KMS-11 (cell line): ENCODE data around the gene EFCAB6.

Source experiments
- H2AFZ ChIP-seq: fragments of 200-600 bp; sonication (generic); 2 replicates; pipeline ENCODE4 v1.6.1; 2016; ENCODE audit warnings: antibody characterized with exemption, mixed run types, low read depth
- H3K27ac ChIP-seq: fragments of 200-600 bp; sonication (generic); 2 replicates; pipeline ENCODE4 v1.6.1; 2016; ENCODE audit warnings: mild to moderate bottlenecking, mixed run types
- H3K27me3 ChIP-seq: fragments of 200-600 bp; sonication (generic); 2 replicates; pipeline ENCODE4 v1.6.1; 2017; ENCODE audit warnings: mild to moderate bottlenecking, low read depth, mixed run types, moderate library complexity; ENCODE audit not compliant: insufficient read depth
- H3K36me3 ChIP-seq: fragments of 200-600 bp; sonication (generic); 2 replicates; pipeline ENCODE4 v1.6.1; 2017; ENCODE audit warnings: mild to moderate bottlenecking, mixed run types; ENCODE audit not compliant: insufficient read depth
- H3K4me1 ChIP-seq: fragments of 200-600 bp; sonication (generic); 2 replicates; pipeline ENCODE4 v1.6.1; 2016; ENCODE audit warnings: mild to moderate bottlenecking, low read depth, mixed run types; ENCODE audit not compliant: poor library complexity, severe bottlenecking
- H3K4me2 ChIP-seq: fragments of 200-600 bp; sonication (generic); 2 replicates; pipeline ENCODE4 v1.7.0; 2016; ENCODE audit warnings: mild to moderate bottlenecking, mixed run types
- H3K4me3 ChIP-seq: fragments of 200-600 bp; sonication (generic); IDR thresholded peaks from 2 replicates; pipeline ENCODE4 v1.6.1; 2017; ENCODE audit warnings: low read depth, low read length, mixed read lengths; ENCODE audit not compliant: insufficient read depth
- H3K79me2 ChIP-seq: fragments of 200-600 bp; sonication (generic); 2 replicates; pipeline ENCODE4 v1.6.1; 2016; ENCODE audit warnings: low read depth, mixed run types; ENCODE audit not compliant: insufficient read depth
- H3K9ac ChIP-seq: fragments of 200-600 bp; sonication (generic); 2 replicates; pipeline ENCODE4 v1.6.1; 2016; ENCODE audit warnings: mild to moderate bottlenecking, mixed run types
- H4K20me1 ChIP-seq: fragments of 200-600 bp; sonication (generic); 2 replicates; pipeline ENCODE4 v1.6.1; 2016; ENCODE audit warnings: mild to moderate bottlenecking, mixed run types; ENCODE audit not compliant: insufficient read depth
- TF ChIP-seq, protein P1 (sequence below): fragments of 200-600 bp; sonication (generic); conservative IDR thresholded peaks from 2 replicates; pipeline ENCODE4 v1.6.1; 2017; ENCODE audit warnings: low read depth, mild to moderate bottlenecking, antibody characterized with exemption, low read length, moderate library complexity, mixed read lengths

EFCAB6 gene

GRCh38 chr22:43855431-43855830, 43.3 kb upstream of the EFCAB6 start:
- no peaks in the 10 kb centered on the region for H3K36me3 ChIP-seq
- no peaks in the 10 kb centered on the region for H3K4me1 ChIP-seq
- H3K4me2 ChIP-seq: no peak overlapping the region
- TF ChIP-seq, protein P1, sequence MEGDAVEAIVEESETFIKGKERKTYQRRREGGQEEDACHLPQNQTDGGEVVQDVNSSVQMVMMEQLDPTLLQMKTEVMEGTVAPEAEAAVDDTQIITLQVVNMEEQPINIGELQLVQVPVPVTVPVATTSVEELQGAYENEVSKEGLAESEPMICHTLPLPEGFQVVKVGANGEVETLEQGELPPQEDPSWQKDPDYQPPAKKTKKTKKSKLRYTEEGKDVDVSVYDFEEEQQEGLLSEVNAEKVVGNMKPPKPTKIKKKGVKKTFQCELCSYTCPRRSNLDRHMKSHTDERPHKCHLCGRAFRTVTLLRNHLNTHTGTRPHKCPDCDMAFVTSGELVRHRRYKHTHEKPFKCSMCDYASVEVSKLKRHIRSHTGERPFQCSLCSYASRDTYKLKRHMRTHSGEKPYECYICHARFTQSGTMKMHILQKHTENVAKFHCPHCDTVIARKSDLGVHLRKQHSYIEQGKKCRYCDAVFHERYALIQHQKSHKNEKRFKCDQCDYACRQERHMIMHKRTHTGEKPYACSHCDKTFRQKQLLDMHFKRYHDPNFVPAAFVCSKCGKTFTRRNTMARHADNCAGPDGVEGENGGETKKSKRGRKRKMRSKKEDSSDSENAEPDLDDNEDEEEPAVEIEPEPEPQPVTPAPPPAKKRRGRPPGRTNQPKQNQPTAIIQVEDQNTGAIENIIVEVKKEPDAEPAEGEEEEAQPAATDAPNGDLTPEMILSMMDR: no peak
- no peak overlapping the region for H3K9ac ChIP-seq
- no peak overlapping the region for H2AFZ ChIP-seq
- no peak overlapping the region for H3K4me3 ChIP-seq
- no peaks in the 10 kb centered on the region for H4K20me1 ChIP-seq
- no peaks in the 10 kb centered on the region for H3K79me2 ChIP-seq
- peaks cover 17% of the 10 kb centered on the region; the same call in 1 of the 2 replicates for H3K27me3 ChIP-seq
- no peak overlapping the region for H3K27ac ChIP-seq

- TF ChIP-seq, protein P1: no peak
- Histone ChIP-seq H3K4me2 (no peak overlapping the region), H3K79me2 (no peaks in the 10 kb centered on the region)
Observed at GRCh38 chr22:43854786-43855271, 42.7 kb upstream of the EFCAB6 start.

DNA sequence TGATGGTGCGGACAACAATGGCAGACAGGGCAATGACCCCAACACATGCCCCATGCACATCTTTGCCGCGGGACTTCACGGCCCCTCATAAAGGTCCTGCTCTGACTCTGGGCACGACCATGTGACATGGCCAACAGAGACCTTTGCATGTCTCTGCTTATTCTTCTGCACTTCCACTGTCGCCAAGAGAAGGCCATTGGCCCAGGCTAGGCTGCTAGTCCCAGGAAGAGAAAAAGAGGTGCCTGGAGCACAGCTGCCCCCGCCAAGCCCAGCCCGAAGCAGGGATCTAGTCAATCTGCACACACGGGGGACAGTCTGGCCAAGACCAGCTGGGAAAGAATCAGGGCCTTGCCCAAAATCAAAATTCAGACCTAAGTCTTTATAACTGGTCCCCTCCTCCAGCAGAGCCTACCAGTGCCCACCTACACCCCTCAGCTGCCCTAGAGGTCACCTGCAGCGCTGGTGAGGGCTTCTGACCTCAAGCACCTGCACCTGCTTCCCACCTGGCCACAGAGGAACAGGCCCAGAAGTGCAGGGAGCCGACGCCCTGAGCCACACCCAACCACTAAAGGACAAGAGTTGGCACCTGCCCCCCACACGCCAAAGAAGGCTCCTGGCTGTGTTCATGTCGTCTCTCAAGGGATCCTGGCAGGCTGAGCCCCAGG, 42.1 kb upstream of the EFCAB6 start:
- Histone ChIP-seq H3K4me2 (no peak overlapping the region), H3K4me3 (no peak overlapping the region), H4K20me1 (no peaks in the 10 kb centered on the region), H3K9ac (no peak overlapping the region), H3K4me1 (no peaks in the 10 kb centered on the region), H2AFZ (no peak overlapping the region), H3K27ac (no peak overlapping the region), H3K27me3 (peaks cover 18% of the 10 kb centered on the region; the same call in 1 of the 2 replicates), H3K36me3 (no peaks in the 10 kb centered on the region), H3K79me2 (no peaks in the 10 kb centered on the region)
- TF ChIP-seq, protein P1: no peak

More at GRCh38 chr22:43854786-43855271, 42.7 kb upstream of the EFCAB6 start:
- no peak overlapping the region for H3K27ac ChIP-seq
- peaks cover 18% of the 10 kb centered on the region; the same call in 1 of the 2 replicates for H3K27me3 ChIP-seq
- H4K20me1 ChIP-seq: no peaks in the 10 kb centered on the region
- H3K4me1 ChIP-seq: no peaks in the 10 kb centered on the region
- H2AFZ ChIP-seq: no peak overlapping the region
- no peaks in the 10 kb centered on the region for H3K36me3 ChIP-seq
- no peak overlapping the region for H3K4me3 ChIP-seq
- no peak overlapping the region for H3K9ac ChIP-seq

DNA sequence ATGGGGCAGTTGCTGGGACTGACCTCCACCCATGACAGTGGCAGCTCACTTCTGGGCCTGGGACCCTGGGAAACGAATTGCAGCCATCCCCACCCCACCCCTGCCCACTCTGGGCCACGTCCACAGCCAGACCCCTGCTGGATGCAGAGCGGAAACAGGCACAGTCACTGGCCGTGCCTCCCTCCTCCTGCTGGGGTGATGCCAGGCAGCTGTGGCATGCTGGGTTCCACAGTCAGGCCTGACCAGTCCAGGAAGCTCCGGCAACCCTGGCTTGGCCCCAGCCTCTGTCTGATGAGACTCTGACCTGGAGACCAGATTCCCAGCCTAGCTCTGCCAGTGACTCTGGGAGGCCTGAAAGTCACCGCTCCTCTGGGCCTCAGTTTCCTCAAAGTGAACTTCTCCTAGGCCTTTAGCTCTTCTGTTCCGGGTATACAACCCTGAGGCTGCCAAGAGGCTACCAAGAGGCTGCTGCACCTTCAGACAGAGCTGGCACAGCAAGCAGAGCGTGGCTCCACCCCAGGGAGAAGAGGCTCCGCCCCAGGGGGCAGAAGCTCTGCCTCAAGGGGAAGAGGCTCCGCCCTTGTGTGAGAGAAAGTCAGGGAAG, 41.3 kb upstream of the EFCAB6 start:
- Histone ChIP-seq H2AFZ (no peak overlapping the region), H3K4me2 (no peak overlapping the region), H3K4me1 (no peaks in the 10 kb centered on the region), H4K20me1 (no peaks in the 10 kb centered on the region), H3K9ac (no peak overlapping the region), H3K79me2 (no peaks in the 10 kb centered on the region), H3K4me3 (no peak overlapping the region), H3K36me3 (no peaks in the 10 kb centered on the region), H3K27ac (no peak overlapping the region), H3K27me3 (peaks cover 19% of the 10 kb centered on the region; the same call in 1 of the 2 replicates)
- TF ChIP-seq, protein P1: no peak
